ENCODE measurements around the gene USP36. TPM values are rescaled to one million over a fixed set of nuclear protein-coding genes. Genes with fewer than 3 reads are reported as not detected.

Gene USP36
- total RNA-seq, 3 donors from 2014 or later = 50.2 to 58.8 (median 55.4) TPM

GRCh38 chr17:78798695-78799559 is 41.7 kb downstream of the USP36 start:
- Histone ChIP-seq H3K27me3 (no peaks in the 10 kb centered on the region), H3K27ac (peak overlapping the region in 1 of 2 donors; percentile 19), H3K4me1 (no peaks in the 10 kb centered on the region), H3K4me3 (no peak overlapping the region), H3K9me3 (no peaks in the 10 kb centered on the region), H3K36me3 (no peaks in the 10 kb centered on the region)
- TF ChIP-seq CTCF (IDR thresholded peaks at IDR 0.05) (peak in 2 of 3 donors; percentile 30 to 32), POLR2A (IDR thresholded peaks at IDR 0.05) (no peak)
- DNase-seq (ENCODE audit: low spot score in 2 of 2) = no peak
- intact Hi-C loops (cut with DNase I; ENCODE audit: low total_unique reads) = no loop called here

GRCh38 chr17:78797691-78798585 is 42.7 kb downstream of the USP36 start:
- no peaks in the 10 kb centered on the region for H3K36me3 ChIP-seq
- H3K9me3 ChIP-seq = no peaks in the 10 kb centered on the region
- no peak for DNase-seq (ENCODE audit: low spot score in 2 of 2)
- no peak overlapping the region for H3K27ac ChIP-seq
- no peak overlapping the region for H3K4me3 ChIP-seq
- no peak for TF ChIP-seq POLR2A (IDR thresholded peaks at IDR 0.05)
- TF ChIP-seq CTCF (IDR thresholded peaks at IDR 0.05) = no peak
- TF ChIP-seq POLR2AphosphoS5 (IDR thresholded peaks at IDR 0.05) = no peak
- no peaks in the 10 kb centered on the region for H3K27me3 ChIP-seq
- no peaks in the 10 kb centered on the region for H3K4me1 ChIP-seq
- intact Hi-C loops (cut with DNase I; ENCODE audit: low total_unique reads) = no loop called here

- TF ChIP-seq POLR2AphosphoS5 (IDR thresholded peaks at IDR 0.05) (no peak), POLR2A (IDR thresholded peaks at IDR 0.05) (no peak), CTCF (IDR thresholded peaks at IDR 0.05) (no peak)
- no peak overlapping the region for H3K27ac ChIP-seq
- H3K4me1 ChIP-seq = no peaks in the 10 kb centered on the region
- H3K9me3 ChIP-seq = no peaks in the 10 kb centered on the region
- H3K36me3 ChIP-seq = no peaks in the 10 kb centered on the region
- intact Hi-C loops (cut with DNase I; ENCODE audit: low total_unique reads) = no loop called here
- H3K4me3 ChIP-seq = no peak overlapping the region
- DNase-seq (ENCODE audit: low spot score in 2 of 2) = no peak
- H3K27me3 ChIP-seq = no peaks in the 10 kb centered on the region
Observed at GRCh38 chr17:78797213-78797612, 43.4 kb downstream of the USP36 start.

- Histone ChIP-seq H3K27ac (peak overlapping the region in 1 of 2 donors; percentile 19), H3K36me3 (no peaks in the 10 kb centered on the region), H3K4me3 (no peak overlapping the region), H3K27me3 (no peaks in the 10 kb centered on the region), H3K4me1 (no peaks in the 10 kb centered on the region), H3K9me3 (no peaks in the 10 kb centered on the region)
- intact Hi-C loops (cut with DNase I; ENCODE audit: low total_unique reads) = no loop called here
- no peak for TF ChIP-seq POLR2A (IDR thresholded peaks at IDR 0.05)
- no peak for TF ChIP-seq CTCF (IDR thresholded peaks at IDR 0.05)
- TF ChIP-seq POLR2AphosphoS5 (IDR thresholded peaks at IDR 0.05) = no peak
- DNase-seq (ENCODE audit: low spot score in 2 of 2) = no peak
Observed at GRCh38 chr17:78796517-78796900, 44.1 kb downstream of the USP36 start.

All from breast epithelium (tissue), 4 donors.